Stimulated activated CD4-positive, alpha-beta T cell treated with anti-CD3 and anti-CD28 coated beads, TNF-alpha, amount 100 ng/mL, for 24 hours (primary cell): ENCODE results near the gene KRTAP6-1.

Experiments used
- DNase-seq, 3 experiments: peaks; one replicate each; pipeline ENCODE4 v3.0.0-alpha.2; 2020; ENCODE audit warnings: low read depth in 3 of 3

The KRTAP6-1 gene

DNA sequence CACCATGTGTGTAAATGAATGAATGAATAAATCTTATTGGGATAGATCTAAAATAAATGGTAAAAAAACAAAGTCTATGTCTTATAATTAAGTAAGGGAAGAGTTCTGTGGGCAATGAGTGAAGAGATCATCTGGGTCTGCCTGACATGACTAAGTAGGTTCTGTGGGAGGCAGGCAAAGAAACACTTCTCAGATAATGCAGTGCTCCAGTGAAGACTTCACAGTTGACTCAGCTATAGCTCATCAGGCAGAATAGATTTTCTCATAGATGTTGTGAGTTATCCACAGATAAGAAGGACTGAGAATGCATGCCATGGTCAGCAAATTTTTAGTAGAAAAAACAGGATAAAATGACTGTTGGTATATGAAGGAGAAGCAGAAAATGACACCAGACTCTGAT, 36.0 kb downstream of the KRTAP6-1 start:
- DNase-seq, result no peak

DNA sequence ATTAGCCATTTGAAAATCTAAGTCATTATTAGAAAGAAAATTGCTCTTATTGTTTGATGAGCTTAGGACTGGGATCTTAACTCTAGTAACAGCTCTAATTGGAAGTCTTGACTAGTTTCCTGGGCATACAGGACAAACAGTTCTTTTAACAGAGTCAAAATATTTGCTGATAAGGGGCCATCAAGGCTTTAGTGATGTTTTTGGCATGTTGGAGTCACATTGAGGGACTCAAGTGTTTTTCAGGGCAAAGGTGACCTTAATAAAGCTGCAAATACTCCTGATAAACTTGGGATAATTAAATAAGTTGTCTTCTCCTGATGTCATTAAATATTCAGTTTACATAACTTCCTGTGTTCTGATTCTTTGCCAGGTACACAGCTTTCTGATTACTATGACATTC, 46.1 kb downstream of the KRTAP6-1 start:
- no peak for DNase-seq

DNA sequence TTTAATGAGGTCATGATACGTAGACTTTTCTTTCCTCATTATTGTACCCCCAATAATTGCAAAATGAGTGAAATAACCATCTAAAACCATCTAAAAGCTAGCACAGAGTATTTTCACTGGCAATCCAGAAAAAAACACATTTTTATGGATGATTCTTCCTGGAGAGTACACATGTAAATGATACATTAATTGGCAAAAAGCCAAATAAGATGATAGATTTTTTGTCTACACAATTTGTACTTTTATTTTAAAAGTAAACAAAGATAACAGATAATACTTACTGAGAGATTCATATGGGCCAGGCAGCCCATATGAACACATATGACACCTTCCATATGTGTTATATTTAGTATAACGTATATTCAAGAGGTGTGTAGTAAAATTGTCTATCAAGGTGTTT, 50.1 kb downstream of the KRTAP6-1 start:
- no peak for DNase-seq
